Uterus (tissue), 2 donors: ENCODE results near the gene DNAJC17.

Experiments
- POLR2A ChIP-seq, 2 donors: fragments of 450-650 bp; IDR thresholded peaks; one replicate each; pipeline ENCODE4 v1.6.1; 2016; ENCODE audit warnings: antibody characterized with exemption in 2 of 2, mild to moderate bottlenecking in 1 of 2, moderate library complexity in 1 of 2
- TF ChIP-seq, protein P1 (sequence below), 4 experiments: fragments of 200-600 bp in 2 of 4; fragments of 450-650 bp in 2 of 4; sonication (generic) in 2 of 4; IDR thresholded peaks; one replicate each; pipeline ENCODE4 v1.5.1; 2016 to 2019; ENCODE audit warnings: antibody characterized with exemption in 4 of 4, mild to moderate bottlenecking in 2 of 4, moderate library complexity in 1 of 4

GRCh38 chr15:40763801-40764628 is 43.3 kb downstream of the DNAJC17 start, which contains the start of gene GCHFR:
- TF ChIP-seq, protein P1, sequence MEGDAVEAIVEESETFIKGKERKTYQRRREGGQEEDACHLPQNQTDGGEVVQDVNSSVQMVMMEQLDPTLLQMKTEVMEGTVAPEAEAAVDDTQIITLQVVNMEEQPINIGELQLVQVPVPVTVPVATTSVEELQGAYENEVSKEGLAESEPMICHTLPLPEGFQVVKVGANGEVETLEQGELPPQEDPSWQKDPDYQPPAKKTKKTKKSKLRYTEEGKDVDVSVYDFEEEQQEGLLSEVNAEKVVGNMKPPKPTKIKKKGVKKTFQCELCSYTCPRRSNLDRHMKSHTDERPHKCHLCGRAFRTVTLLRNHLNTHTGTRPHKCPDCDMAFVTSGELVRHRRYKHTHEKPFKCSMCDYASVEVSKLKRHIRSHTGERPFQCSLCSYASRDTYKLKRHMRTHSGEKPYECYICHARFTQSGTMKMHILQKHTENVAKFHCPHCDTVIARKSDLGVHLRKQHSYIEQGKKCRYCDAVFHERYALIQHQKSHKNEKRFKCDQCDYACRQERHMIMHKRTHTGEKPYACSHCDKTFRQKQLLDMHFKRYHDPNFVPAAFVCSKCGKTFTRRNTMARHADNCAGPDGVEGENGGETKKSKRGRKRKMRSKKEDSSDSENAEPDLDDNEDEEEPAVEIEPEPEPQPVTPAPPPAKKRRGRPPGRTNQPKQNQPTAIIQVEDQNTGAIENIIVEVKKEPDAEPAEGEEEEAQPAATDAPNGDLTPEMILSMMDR (IDR thresholded peaks at IDR 0.05), result peak in 3 of 4 experiments; percentile 35 to 58 (median 49)
- TF ChIP-seq POLR2A (IDR thresholded peaks at IDR 0.05), result peak in 1 of 2 donors; percentile 53
